AG04450 (cell line): ENCODE measurements around the gene DET1. TPM values are rescaled to one million over a fixed set of nuclear protein-coding genes. Genes with fewer than 3 reads are reported as not detected.
"Not testable (repeated sequence)": the region's sequence is repeated elsewhere in the genome, so short reads cannot be mapped to it uniquely, and the experiment has no call there.

Experiments
- CTCF ChIA-PET: fragments of 300-600, 350-600 bp; formaldehyde crosslinking; extraction: SDS; loops from one replicate; lab custom pipeline; 2022; ENCODE audit warnings: antibody characterized with exemption, inconsistent platforms; lab: Charles Lee
- POLR2A ChIA-PET: fragments of 350-600 bp; formaldehyde crosslinking; extraction: SDS; loops from one replicate; lab custom pipeline; 2021; ENCODE audit warnings: antibody characterized with exemption, inconsistent platforms; lab: Yijun Ruan, JAX
- DNase-seq: peaks from one replicate; pipeline ENCODE4 v3.0.0-alpha.2; 2011; ENCODE audit warnings: low read depth, low spot score
- H3K27ac ChIP-seq: one replicate; pipeline ENCODE4 v1.5.1; 2012; ENCODE audit warnings: low read depth, low read length, control low read depth
- H3K27me3 ChIP-seq: one replicate; pipeline ENCODE4 v1.6.0; 2012; ENCODE audit warnings: low read length; ENCODE audit not compliant: control insufficient read depth, insufficient read depth
- H3K4me3 ChIP-seq: 2 replicates; pipeline ENCODE4 v1.5.1; 2011; ENCODE audit warnings: mild to moderate bottlenecking, low read depth, low read length, control low read depth
- H3K9me3 ChIP-seq: 2 replicates; pipeline ENCODE4 v1.5.1; 2012; ENCODE audit warnings: low read length; ENCODE audit not compliant: control insufficient read depth, insufficient read depth
- polyA plus RNA-seq: library from polyadenylated mRNA; depleted of rRNA; stranded (reverse); fragments of >200 nt; gene quantifications from 2 replicates; pipeline ENCODE4 v1.2.3, GENCODE V29; 2011
- TF ChIP-seq, protein P1 (sequence below): IDR thresholded peaks from 2 replicates; pipeline ENCODE4 v1.5.1; 2011; ENCODE audit warnings: low read depth, low read length, control low read depth, inconsistent platforms

DET1 gene
- polyA plus RNA-seq, 1 experiment, result 7.3 TPM

GRCh38 chr15:88571153-88571851 lies 24.8 kb upstream of the DET1 start:
- Histone ChIP-seq H3K9me3 (no peaks in the 10 kb centered on the region), H3K27ac (no peak overlapping the region), H3K4me3 (no peak overlapping the region), H3K27me3 (peaks cover 6% of the 10 kb centered on the region)
- TF ChIP-seq, protein P1, sequence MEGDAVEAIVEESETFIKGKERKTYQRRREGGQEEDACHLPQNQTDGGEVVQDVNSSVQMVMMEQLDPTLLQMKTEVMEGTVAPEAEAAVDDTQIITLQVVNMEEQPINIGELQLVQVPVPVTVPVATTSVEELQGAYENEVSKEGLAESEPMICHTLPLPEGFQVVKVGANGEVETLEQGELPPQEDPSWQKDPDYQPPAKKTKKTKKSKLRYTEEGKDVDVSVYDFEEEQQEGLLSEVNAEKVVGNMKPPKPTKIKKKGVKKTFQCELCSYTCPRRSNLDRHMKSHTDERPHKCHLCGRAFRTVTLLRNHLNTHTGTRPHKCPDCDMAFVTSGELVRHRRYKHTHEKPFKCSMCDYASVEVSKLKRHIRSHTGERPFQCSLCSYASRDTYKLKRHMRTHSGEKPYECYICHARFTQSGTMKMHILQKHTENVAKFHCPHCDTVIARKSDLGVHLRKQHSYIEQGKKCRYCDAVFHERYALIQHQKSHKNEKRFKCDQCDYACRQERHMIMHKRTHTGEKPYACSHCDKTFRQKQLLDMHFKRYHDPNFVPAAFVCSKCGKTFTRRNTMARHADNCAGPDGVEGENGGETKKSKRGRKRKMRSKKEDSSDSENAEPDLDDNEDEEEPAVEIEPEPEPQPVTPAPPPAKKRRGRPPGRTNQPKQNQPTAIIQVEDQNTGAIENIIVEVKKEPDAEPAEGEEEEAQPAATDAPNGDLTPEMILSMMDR, result no peak
- ChIA-PET POLR2A (interaction anchor here (0.7 kb wide), 1 partner anchor 40 kb away, joined by 3 read pairs; no protein-coding TSS in a partner anchor), CTCF (no interaction called here)
- DNase-seq, result no peak

GRCh38 chr15:88568589-88568988 lies 22.1 kb upstream of the DET1 start:
- Histone ChIP-seq H3K4me3 (no peak overlapping the region), H3K27me3 (peaks cover 6% of the 10 kb centered on the region), H3K9me3 (no peaks in the 10 kb centered on the region), H3K27ac (no peak overlapping the region)
- TF ChIP-seq, protein P1, result no peak
- ChIA-PET CTCF (no interaction called here), POLR2A (no interaction called here)
- DNase-seq, result no peak

- TF ChIP-seq, protein P1, result no peak
- CTCF ChIA-PET, result no interaction called here
- H3K27ac ChIP-seq, result no peak overlapping the region
Observed at GRCh38 chr15:88564741-88565140, 18.3 kb upstream of the DET1 start.

GRCh38 chr15:88563638-88564037 lies 17.2 kb upstream of the DET1 start:
- H3K4me3 ChIP-seq, result no peak overlapping the region
- TF ChIP-seq, protein P1, result no peak
- H3K27me3 ChIP-seq, result peaks cover 4% of the 10 kb centered on the region
- DNase-seq, result no peak
- POLR2A ChIA-PET, result no interaction called here
- CTCF ChIA-PET, result no interaction called here
- H3K9me3 ChIP-seq, result no peaks in the 10 kb centered on the region
- H3K27ac ChIP-seq, result no peak overlapping the region

More at GRCh38 chr15:88564741-88565140, 18.3 kb upstream of the DET1 start:
- Histone ChIP-seq H3K27me3 (peaks cover 4% of the 10 kb centered on the region), H3K4me3 (no peak overlapping the region), H3K9me3 (no peaks in the 10 kb centered on the region)
- POLR2A ChIA-PET, result no interaction called here
- DNase-seq, result no peak

DNA sequence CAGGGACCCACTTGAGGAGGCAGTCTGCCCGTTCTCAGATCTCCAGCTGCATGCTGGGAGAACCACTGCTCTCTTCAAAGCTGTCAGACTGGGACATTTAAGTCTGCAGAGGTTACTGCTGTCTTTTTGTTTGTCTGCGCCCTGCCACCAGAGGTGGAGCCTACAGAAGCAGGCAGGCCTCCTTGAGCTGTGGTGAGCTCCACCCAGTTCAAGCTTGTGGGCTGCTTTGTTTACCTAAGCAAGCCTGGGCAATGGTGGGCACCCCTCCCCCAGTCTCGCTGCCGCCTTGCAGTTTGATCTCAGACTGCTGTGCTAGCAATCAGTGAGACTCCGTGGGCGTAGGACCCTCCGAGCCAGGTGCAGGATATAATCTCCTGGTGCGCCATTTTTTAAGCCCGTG lies 13.1 kb upstream of the DET1 start:
- H3K9me3 ChIP-seq, DNase-seq, POLR2A ChIA-PET, H3K27me3 ChIP-seq, CTCF ChIA-PET, H3K4me3 ChIP-seq, H3K27ac ChIP-seq: not testable (repeated sequence)

GRCh38 chr15:88558026-88558425 lies 11.5 kb upstream of the DET1 start:
- H3K9me3 ChIP-seq, POLR2A ChIA-PET, H3K27me3 ChIP-seq, DNase-seq, H3K4me3 ChIP-seq, CTCF ChIA-PET, H3K27ac ChIP-seq: not testable (repeated sequence)

- H3K27ac ChIP-seq, H3K4me3 ChIP-seq, POLR2A ChIA-PET, DNase-seq, H3K27me3 ChIP-seq, H3K9me3 ChIP-seq, CTCF ChIA-PET: not testable (repeated sequence)
Observed at GRCh38 chr15:88548009-88548408, 1.5 kb upstream of the DET1 start.

GRCh38 chr15:88545578-88546247 lies 768 bp downstream of the DET1 start:
- H3K9me3 ChIP-seq, POLR2A ChIA-PET: not testable (repeated sequence)
- CTCF ChIA-PET, result interaction anchor here (0.9 kb wide), 1 partner anchor 76 kb away, joined by 3 read pairs; no protein-coding TSS in a partner anchor

More at GRCh38 chr15:88545578-88546247, 768 bp downstream of the DET1 start:
- not testable (repeated sequence) for H3K27me3 ChIP-seq, DNase-seq, H3K27ac ChIP-seq
- H3K4me3 ChIP-seq, result peak overlapping the region; percentile 58
